ENCODE measurements around the gene AMHR2.
"Not testable (repeated sequence)": the region's sequence is repeated elsewhere in the genome, so short reads cannot be mapped to it uniquely, and the experiment has no call there.

The AMHR2 gene

GRCh38 chr12:53415752-53416389, 7.8 kb upstream of the AMHR2 start:
- not testable (repeated sequence) for DNase-seq

GRCh38 chr12:53417291-53417816, 6.3 kb upstream of the AMHR2 start:
- DNase-seq = not testable (repeated sequence)

DNA sequence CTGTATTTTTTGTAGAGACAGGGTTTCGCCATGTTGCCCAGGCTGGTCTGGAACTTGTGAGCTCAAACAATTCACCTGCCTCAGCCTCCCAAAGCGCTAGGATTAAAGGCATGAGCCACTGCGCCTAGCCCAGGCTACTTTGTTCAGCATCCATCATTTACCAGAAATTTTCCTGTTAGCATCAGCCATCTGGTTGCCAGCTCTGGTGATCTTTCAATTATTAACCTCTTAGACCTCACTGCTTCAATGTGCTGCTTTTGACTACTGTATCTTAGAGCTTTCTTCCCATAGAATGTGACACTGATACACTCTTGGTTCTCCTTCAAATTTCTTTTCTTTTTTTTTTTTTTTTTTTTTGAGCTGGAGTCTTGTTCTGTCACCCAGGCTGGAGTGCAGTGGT, 5.4 kb upstream of the AMHR2 start:
- DNase-seq = no peak

DNA sequence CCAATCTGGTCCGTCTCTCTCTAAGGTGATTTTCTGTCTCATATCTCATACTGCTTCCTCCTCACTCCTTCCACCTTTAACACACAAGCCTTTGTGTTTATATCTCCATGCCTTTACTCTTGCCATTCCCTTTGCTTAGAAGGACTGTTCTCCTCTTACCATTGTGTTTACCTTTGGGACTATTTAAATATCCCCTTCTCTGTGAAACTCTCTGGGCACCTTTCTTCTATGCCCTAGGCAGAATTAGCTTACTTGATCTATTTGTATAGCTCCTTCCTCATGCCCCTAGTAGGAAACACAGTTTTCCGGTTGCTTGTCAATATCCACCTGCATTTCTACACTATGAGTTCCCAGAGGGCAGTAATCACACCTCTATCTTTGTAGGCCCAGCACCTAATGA, 3.9 kb upstream of the AMHR2 start:
- no peak for DNase-seq

- DNase-seq = not testable (repeated sequence)
These were observed 1.4 kb upstream of the AMHR2 start for GRCh38 chr12:53422247-53422646.

DNA sequence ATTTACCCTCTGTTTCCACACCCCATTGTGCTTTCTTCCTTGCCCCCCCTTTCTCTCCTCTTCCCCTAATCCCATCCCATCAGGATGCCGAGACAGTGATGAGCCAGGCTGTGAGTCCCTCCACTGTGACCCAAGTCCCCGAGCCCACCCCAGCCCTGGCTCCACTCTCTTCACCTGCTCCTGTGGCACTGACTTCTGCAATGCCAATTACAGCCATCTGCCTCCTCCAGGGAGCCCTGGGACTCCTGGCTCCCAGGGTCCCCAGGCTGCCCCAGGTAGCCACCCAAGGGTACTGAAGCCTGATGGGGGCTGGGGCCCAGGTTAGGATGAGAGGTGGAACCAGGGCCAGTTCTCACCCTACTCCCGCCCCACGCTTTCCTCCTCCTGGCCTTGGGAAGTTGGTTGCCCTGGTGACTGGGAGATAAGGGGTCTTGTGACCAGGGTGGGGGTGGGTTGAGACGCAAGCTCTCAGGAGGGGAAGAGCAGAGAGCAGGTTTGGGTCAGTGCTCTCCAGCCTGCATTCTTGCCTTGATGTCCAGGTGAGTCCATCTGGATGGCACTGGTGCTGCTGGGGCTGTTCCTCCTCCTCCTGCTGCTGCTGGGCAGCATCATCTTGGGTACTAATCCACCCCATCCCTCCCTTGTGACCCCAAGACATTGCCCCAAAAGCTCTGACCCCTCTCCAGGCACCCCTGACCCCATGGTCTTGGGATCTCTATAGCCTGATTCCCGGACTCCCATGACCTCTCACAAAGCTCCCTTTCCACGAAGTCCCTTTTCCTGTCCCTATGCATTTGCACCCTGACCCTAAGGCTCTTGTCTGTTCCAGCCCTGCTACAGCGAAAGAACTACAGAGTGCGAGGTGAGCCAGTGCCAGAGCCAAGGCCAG, 1.2 kb downstream of the AMHR2 start:
- DNase-seq = no peak

DNA sequence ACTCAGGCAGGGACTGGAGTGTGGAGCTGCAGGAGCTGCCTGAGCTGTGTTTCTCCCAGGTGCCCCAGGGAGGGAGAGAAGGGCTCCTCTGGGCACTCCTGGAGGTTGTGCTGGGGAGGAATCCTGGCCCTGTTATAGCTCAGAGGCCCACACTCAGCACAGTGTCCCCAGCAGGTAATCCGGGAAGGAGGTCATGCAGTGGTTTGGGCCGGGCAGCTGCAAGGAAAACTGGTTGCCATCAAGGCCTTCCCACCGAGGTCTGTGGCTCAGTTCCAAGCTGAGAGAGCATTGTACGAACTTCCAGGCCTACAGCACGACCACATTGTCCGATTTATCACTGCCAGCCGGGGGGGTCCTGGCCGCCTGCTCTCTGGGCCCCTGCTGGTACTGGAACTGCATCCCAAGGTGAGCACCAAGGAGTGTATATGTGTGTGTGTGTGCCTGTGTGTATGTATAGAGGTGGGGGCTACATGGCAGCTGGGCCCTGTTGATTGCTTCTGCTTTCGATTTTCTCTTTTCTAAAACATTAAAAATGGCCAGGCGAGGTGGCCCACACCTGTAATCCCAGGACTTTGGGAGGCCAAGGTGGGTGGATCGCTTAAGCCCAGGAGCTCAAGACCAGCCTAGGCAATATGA, 2.0 kb downstream of the AMHR2 start:
- no peak for DNase-seq

DNA sequence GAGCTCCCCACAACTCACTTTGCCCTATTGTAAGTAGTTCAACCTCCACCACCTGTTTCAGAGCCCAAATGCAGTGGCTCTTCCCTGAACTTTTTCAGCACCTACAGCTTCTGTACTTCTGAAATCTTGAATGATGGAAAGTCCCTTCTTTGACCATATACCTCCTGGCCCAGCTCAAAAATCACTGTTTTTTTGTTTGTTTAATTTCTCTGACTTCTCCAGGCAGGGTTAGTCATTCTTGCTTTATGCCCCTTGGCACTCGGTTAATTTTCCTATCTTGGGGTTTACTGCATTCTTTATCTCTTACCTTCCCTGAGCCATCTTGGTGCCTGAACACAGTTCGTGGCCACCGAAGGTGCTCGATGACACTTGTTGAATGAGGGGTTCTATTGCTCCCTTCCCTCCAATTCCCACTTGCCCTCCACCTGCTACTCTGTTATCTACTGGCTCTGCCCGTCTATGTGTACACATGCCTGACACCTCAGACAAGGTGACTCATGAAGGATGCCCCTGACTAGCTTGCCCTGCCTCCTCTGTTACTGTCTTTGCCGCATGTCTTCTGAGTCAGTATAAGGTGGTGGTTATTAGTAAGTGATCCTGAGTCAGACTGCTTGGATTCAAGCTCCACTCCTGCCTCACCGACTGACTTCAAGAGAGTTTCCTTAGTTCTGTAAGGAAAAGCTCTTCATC, 4.4 kb downstream of the AMHR2 start:
- DNase-seq = no peak

DNA sequence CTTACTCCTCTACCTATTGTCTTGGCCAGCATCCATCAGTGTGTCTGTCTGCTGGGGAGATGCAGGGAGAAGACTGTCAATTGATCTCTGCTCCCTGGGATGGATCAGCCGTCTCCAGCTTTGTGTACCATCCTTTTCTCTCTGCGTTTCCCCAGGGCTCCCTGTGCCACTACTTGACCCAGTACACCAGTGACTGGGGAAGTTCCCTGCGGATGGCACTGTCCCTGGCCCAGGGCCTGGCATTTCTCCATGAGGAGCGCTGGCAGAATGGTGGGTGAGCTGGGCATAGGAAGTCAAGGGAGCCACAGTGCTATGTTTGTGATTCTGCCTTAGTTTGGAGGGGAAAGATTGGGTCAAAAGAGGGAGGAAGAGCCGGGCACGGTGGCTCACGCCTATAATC, 5.1 kb downstream of the AMHR2 start:
- no peak for DNase-seq

DNA sequence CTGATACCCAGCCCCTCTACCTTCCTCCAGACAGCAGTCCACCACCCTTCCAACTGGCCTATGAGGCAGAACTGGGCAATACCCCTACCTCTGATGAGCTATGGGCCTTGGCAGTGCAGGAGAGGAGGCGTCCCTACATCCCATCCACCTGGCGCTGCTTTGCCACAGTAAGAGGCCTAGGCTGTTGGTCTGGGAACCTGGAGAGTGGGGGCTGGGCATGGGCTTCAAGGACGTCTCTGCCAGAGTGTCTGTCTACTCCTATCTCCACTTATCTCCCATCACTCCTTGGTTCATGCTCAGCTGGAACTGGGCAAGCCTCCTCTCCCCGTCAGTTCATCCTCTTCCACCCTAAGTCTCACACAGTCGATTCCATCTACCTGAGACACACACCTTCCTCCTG, 6.5 kb downstream of the AMHR2 start:
- DNase-seq = no peak

DNA sequence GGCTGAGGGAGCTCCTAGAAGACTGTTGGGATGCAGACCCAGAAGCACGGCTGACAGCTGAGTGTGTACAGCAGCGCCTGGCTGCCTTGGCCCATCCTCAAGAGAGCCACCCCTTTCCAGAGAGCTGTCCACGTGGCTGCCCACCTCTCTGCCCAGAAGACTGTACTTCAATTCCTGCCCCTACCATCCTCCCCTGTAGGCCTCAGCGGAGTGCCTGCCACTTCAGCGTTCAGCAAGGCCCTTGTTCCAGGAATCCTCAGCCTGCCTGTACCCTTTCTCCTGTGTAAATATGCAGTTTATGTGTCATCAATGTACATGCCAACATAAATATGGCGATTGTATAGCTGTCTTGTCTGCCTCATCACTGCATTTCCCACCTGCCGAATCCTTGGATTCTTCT, 7.5 kb downstream of the AMHR2 start:
- no peak for DNase-seq

DNA sequence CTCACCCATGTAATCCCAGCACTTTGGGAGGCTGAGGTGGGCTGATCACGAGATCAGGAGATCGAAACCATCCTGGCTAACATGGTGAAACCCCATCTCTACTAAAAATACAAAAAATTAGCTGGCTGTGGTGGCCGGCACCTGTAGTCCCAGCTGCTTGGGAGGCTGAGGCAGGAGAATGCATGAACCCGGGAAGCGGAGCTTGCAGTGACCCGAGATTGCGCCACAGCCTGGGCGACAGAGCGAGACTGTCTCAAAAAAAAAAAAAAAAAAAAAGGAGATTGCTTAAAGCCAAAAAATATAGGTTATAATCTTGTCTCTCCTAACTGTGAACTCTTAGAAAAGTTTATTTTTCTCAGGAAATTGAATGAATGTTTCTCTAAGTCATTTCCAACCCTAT, 11.7 kb downstream of the AMHR2 start:
- DNase-seq = not testable (repeated sequence)

GRCh38 chr12:53439582-53439981, 15.9 kb downstream of the AMHR2 start:
- DNase-seq = not testable (repeated sequence)

DNA sequence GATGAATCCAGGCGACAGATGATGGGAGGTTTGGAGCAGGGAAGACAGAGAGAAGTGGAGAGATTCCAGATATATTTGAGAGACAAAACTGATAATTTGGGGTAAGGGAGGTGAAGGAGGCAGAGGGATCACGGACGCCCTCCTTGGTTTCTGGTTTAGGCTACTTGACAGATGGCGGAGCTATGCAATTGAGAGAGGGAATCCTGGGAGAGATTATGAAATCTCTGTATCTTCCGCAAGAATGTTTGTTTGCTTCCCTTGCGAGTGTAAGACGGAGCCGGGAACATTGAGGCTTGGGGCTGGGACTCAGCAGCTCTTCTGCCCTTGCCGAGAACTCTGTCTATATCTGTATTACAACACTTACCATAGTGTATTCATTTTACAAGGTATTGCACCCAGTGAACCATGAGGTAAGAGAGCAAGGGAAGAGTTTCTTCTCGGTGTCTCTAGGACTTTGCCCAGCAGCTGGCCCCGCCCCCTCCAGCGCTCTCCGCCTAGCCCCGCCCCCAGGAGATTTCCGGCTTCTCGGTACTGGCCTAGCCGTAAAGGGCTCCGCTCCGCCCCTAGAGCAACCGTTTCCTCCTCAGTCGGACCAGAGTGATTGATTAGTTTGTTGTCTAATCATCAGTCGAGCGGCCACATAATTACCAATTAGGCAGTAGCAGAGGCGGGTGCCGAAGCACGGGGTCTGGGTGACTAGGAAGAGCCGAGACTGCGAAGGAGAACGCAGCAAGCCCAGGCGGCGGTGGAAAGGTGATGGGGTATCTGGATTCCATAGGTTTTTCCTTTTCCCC, 17.6 kb downstream of the AMHR2 start, which contains the start of gene PRR13:
PRR13 (plus strand) TSS at position 695 of the 794 bp plus-strand sequence. CDS start 981 bp downstream, outside the sequence.
- DNase-seq = peak; percentile 95 to 99

DNA sequence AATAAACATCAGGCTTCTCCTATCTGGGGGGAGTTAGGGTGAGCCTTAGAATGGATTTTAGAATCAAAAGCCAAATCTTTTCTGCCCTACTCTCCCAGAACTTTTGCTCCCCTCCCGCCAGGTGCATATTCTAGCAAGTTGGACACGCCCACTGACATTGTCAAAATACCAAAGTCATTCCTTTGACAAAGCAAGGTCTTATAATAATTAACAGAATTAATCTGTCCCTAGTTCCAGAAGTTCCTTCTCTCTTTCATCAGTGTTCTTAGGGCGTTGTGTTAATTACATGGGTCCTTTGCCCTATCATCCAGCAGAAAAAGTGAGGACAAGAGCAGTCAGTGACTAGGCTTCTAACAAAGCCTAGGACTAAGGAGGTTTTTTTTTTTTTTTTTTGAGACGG, 20.3 kb downstream of the AMHR2 start:
- no peak for DNase-seq

GRCh38 chr12:53444593-53445325, 21.1 kb downstream of the AMHR2 start:
- DNase-seq = not testable (repeated sequence)

GRCh38 chr12:53450936-53451335, 27.3 kb downstream of the AMHR2 start:
- no peak for DNase-seq

- DNase-seq = peak; percentile 97 to 98
These were observed 28.1 kb downstream of the AMHR2 start, which contains the start of gene PCBP2 for GRCh38 chr12:53451661-53452158. Gene PCBP2 (plus strand): TSS chr12:53452102. CDS start chr12:53454801, 2,699 bp downstream.

- DNase-seq = peak; percentile 54 to 77
These were observed 28.8 kb downstream of the AMHR2 start for GRCh38 chr12:53452159-53453077.
